Stimulated activated CD8-positive, alpha-beta memory T cell treated with anti-CD3 and anti-CD28 coated beads, Interleukin-12 subunit alpha, Interleukin-12 subunit beta, amount 100 ng/mL, for 4 hours (primary cell): ENCODE data around the gene RELT.

Source experiments
- DNase-seq: peaks from one replicate; pipeline ENCODE4 v3.0.0-alpha.2; 2020; ENCODE audit warnings: low read depth

The RELT gene, protein sequence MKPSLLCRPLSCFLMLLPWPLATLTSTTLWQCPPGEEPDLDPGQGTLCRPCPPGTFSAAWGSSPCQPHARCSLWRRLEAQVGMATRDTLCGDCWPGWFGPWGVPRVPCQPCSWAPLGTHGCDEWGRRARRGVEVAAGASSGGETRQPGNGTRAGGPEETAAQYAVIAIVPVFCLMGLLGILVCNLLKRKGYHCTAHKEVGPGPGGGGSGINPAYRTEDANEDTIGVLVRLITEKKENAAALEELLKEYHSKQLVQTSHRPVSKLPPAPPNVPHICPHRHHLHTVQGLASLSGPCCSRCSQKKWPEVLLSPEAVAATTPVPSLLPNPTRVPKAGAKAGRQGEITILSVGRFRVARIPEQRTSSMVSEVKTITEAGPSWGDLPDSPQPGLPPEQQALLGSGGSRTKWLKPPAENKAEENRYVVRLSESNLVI

DNA sequence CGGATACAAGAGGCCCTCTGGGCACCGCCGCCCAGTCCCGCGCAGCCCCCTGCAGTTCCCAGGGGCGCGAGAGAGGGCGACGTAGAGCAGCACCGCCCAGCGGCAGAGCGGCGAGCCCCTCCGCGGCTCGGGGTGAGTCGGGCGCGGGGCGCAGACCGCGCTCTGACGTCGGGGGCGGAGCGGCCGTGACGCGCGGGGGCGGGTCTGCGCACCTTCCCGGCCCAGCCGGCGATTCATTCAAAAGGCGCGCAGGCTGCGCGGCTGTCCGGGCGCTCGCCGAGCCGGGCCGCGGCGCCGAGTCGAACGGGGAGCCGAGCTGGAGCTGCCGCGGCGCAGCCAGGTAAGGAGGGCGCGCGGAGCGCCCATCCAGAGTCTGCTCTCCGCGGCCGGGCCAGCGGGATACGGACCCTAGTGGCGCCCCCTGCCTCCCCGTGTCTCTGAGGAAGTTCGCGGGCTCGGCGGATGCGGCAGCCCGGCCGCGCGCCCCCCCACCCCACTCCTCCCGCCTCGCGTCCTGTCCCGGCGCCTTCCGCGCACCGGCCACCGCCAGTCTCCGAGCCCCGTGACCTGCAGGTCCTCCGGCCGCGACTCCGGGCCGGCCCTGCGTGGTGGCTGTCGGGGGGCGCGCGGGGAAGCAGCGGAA, at the start of gene RELT:
TSS of gene RELT (plus strand) at position 240 of the 643 bp plus-strand sequence. CDS start 12,738 bp downstream, outside the sequence.
- DNase-seq: peak; percentile 92

DNA sequence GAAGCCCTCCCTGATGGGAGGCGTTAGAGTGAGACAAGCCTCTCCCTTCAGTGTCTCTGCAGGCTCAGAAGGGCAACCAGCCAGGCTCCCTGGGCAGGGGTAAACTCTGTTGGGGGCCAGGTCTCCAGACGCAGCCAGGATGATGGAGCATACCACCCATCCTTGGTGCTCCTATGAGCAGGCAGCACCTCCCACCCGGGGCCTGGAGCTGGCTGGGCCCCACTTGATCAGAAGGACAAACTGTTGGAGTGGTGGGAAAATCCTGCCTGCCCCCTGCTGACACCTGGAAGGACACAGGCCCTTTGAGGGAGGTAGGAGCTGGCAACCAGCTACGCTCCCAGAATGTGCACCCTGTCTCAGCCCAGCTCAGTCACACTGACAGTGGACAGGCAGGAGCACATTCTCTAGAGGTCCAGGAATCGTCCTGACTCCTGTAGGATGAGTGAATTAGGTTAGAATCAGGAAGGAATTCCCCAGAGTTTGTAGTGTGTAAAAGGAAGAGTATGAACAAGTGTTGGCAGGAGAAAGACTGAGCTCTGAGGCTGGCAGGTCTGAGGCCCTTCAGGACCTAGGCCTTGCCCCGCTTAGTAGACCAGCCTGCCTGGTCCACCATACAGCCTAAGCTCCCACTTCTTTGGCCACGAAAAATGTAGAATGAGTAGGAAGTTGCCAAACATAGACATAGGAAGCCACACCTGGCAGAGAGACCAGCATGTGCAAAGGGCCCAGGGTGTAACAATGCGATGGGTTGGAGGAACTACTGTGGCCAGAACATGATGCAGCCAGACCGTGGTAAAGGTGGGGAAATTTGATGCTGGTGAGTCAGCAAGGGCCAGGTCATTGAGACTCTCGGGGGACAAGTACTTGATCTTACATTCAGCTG, 49.0 kb upstream of the RELT start:
- no peak for DNase-seq

DNA sequence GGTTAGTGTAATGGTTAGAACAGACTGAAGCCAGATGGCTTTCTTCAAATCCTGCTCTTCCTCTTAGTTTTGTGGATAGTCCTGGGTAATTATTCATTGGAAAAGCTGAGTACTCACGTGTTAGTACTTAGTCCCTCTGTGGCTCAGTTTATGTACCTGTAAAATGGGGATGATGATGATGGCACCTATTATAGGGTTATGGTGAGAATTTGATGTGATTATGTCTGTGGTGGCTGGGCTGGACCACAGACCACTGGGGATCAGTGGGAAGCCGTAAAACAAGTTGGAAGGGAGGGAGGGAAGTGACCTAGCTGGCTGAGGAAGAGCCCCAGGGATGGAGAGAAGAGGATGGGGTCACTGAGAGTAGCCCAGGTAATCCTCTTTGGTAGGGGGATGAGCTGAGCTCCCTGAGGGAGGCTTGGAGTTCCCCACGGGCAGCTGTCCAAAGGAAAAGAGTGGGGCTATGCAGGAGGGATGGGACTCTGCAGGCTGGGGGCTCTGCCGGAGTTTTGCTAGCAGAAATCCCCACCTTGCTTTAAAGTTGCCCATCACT, 48.3 kb upstream of the RELT start:
- no peak for DNase-seq

DNA sequence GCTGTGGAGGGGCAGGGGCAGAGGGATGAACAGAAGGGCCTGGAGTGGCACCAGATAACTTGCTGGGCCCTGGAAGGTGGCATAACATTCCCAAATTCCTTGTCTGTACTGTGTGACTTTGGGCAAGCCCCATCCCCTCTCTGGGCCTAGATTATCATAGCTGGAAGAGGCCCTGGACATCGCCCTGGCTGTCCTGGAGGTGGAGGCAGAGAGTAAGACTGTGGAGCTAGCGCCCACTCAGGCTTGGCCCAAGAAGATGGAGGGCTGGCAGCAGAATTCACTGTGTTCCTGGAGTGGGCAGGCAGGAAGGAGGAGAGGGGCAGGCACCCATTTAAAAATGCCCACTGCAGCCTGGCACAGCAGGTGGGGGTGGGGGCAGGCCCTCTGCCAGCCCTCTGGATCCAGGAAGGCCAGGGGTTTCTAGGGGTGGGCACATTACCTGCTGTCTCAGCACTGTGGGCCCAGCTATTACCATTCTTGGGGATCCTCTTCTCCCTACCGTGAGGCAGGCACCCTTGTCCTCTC, 45.6 kb upstream of the RELT start:
- DNase-seq: no peak

DNA sequence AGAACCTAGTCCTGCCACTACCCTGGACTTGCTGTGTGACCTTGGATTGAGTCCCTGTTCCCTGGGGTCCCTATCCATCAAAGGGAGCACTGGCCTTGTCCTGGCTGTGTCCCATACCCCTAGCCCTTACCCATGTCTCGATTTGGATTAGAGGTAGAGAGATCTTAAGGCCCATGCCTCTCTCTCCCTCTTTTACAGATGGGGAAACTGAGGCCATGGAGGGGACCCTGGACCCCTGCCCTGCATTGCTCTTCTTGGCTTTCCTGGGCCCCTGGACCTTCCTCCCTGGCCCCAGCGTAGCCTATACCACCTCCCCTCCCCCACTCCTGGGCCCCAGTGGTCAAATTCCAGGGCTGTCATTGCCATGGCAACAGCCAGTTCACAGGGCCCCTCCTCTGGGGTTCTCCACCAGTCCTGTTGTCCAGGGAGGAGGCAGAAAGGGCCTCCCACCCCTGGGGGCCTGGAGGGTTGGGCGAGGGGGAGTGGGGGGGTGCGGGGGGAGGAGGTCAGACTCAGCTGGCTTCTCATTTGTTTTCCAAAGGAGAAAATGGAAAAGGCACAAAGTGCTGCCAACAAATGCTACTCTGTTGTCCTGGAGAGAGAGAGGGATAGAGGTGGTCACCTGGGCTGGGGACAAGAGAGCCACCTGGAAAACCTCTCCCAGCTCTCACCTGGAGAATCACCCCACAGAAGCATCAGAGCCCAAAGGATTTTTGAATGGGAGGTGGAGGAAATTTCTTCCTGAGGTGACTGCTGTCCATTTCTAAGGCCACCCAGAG, 44.9 kb upstream of the RELT start:
- no peak for DNase-seq

DNA sequence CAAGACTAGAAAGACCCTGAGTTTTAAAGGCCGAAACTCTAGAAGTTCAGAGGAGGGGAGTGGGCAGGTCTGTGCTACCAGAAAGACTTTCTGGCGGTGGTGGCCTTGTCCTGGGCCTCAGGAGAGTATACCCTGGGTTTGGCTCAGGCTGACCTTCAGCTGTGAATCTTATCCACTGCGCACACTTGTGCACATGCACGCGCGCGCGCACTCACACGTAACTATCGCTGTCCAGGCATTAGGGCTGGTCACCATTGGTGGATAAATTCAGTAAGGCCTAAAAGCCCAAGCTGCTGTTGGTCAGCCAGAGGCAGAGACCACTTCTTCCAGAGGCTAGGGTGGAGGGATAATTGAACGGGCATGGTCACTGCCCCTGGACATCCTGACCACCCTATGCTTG, 43.0 kb upstream of the RELT start:
- DNase-seq: no peak

DNA sequence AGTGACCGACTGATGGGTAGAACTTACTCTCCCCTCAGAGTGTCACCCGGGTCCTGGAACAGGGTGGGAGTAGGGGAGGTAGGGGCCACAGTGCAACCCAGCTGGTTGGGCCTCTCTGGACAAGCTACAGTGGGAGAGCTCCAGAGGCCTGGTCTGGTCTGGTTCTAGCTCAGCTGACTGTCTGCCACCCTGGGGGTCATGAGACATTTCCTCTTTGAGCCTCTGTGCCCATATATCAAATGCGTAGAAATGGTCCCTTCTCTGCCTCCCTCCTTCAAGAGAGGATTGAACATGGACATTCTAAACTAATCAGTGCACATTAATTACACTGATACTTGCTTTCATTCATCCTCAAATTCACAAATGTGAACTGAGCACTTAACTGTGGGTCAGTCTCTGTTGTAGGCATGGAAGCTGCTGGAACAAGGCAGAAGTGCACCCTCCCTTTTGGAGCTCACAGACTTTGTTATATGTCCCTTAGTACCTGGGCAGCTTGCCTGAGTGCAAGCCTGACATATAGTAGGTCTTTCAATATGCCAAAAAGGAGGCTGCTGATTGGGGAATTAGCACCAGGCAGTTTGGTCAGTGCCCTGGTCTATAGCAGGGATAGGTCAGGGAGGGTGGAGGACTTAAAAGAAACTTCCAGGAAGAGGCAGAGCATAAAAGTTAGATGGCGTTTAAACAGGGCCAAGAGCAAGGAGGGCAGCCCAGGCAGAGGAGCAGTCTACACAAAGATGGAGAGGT, 42.4 kb upstream of the RELT start:
- DNase-seq: no peak

DNA sequence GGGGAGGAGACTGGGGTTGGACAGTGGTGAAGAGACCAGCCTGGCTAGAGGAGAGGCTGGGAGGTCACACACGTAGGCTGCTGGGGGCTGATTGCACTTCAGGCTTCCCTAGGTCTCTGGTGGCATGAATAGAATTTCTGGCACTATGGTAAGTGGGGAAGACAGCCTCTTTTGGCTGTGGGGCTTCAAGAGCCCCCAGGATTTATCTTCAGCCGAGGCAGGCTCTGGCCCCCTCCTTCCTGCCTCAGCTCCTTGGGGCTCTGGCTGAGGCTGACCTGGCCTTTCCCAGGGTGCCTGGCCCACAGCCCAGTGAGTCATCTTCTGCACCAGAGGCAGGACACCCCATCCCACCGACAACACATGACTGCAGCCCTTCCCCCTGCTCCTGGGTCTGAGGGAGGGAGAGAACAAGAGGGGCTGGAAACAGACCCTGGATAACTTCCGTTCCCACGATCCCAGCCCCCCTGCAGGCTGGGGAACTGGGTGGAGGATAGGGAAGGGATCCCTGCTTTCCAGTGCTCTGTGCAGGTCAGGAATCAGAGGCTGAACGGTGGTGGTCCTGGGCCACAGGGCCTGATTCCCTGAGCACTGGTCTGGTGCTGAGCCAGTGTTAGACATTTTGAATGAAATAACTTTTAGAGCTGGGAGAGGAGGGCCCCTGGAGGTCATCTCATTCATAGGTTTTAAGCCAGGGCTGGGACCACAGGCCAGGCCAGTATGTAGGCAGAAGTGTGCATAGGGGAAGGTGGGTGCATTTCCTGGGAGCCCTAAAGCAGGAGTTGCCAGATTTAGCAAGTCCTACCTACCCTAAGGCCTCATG, 41.6 kb upstream of the RELT start:
- no peak for DNase-seq

DNA sequence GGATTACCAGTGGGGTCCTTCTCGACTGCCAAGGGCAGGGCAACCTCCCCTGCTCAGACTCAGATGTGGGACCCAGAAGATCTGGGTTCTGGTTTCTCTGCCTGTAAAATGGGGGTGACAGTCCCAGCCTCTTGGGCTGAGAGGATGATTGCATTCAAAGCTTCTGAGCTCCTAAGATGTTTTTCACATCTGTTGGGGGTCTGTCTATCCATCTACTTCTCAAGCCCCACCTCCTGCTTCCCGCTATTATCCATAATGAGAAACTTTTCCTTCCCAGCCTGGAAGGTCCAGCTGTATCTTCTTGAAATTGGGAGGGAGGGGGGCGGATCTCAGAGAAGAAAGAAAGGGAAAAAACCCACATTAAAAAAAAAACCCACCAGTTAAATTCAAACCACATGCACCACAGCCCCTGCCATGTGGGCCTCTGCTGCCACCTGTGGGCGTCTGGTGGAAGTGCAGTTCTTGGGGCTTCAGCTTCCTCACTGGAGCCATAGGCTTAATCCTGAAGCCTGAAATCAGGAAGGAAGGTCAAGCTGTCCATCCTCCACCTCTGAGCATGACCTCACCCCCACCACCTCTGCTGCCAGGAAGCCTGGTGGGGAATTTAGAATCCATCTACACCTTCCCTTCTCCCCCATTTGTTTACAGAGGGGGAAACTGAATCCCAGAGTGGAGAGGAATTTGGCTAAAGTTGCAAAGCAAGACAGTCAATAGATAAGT, 40.8 kb upstream of the RELT start:
- DNase-seq: peak; percentile 59

DNA sequence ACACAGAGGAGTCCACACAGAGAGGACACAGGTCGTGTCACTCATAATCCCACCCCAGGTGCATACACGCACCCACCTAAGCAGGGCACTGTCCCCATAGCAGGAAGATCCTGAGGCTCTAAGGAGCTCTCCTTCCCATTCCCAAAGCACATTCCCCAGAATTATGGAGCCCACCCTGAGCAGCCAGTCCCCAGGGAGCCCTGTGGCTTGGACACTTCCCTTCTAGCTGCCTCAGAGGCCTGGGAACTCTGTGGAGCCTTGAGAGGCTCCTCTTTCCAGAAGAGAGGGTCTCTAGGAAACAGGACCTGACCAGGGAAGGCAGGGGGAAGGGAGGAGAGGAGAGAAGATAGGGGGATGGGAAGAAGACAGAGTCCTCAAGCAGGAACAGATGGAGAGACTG, 38.4 kb upstream of the RELT start:
- DNase-seq: no peak

DNA sequence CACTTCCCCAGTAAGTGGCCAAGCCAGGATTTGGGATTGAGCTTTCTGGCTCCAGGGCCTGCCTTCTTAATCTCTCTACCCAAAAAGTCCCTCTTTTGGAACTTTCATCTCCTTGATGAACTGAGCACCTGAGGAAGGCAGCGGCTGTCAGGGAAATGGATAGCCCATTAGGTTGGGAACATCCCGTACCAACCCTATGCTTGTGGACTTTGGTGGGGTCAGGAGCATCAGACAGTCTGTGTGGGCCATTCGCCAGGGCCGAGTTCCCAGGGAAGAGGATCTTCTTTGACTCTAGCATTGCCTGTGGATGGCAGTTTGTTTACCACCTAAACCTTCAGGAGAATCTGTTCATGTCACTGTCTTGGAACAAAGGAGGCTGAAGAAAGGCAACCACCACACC, 37.9 kb upstream of the RELT start:
- no peak for DNase-seq

DNA sequence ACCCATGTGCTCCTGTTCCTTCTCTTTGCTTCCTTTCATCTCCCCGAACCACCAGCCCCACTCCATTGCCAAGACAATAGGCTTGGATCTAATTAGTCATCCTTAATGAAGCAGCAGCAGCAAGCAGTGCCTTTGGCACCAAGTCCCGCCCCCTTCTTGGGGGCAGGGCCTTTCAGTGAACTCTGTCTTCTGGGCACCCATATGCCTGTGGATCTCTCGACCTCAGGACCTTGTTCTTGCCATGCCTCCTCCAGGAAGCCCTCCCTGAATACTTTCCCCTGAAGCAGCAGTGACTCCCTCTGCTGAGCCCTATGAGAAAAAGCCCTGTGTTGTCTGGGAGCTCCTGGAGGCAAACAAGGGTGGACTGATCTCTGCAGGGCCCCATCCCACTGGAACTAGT, 36.0 kb upstream of the RELT start:
- no peak for DNase-seq

DNA sequence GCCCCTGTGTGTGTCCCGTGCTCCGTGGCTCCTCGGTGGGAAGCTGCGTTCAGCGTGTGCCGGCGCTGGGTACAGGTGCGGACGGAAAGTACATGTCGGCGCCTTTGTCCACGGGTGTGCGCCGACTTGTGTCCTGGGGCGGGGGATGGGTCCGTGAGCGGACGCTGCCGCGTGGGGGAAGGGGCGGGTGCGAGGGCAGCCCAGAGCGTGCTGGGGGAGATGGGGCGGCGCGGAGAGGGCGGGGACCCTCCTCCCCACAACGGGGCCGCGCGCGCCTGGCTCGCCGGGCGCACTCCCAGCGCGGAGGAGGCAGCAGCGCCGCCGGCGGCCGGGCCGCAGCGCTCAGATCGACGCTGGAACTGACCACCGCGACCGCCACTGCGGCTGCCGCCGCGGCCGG, 33.6 kb upstream of the RELT start:
- no peak for DNase-seq

DNA sequence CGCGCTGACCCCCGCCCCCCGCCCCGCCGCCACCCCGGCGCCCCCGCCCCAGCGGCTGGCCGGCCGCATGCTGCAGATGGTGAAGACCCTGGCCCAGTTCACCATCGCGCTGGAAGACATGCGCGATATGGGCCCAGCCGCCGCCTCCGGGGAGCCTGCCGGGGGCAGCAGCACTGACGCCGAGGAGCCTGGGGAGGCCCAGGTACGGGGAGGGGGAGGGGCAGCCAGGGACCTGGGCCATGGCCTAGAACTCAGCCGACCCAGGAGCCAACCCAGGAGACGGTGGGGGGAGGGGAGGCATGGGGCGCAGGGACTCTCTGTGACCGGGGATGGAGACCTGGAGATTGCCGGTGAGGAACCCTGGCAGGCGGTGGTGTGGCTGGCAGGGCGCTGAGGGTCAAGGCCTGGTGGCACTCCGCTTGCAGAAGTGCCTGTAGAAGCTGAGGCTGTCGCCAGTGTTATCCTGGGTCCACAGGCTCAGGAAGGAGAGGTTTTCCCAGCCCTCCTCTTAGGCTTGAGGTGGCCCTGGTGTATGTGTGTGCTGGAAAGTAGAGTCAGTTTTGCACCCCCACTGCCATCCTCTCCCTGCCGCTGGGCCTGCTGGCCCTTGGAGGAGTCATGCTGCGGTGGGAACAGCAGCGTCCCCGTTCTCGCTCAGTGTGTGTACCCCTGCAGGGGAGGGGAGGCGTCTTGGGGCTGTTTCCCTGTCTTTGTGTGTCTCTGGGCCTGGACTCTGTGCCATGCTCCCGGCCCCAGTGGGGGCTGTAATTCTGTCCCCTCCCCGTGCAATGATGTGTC, 32.9 kb upstream of the RELT start:
- DNase-seq: no peak

DNA sequence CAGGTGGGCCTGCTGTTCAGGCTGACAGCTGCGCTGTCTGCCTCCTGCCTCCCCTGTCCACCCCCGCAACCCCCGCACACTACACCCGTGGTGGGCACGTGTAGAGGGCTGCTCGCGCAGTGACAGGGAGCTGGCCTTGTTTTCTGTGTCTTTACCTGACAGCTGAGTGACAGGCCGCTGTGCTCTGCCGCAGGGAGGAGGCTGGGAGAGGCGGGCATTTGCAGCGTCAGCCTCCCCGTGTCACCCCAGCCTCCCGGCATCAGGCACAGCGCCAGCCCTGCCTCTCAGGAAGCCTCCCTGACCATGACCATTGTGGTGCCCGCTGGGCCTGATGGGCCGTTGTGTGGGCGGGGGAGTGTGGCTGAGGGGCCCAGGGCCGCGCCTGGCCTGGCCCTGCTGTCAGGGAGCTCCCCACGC, 32.0 kb upstream of the RELT start:
- DNase-seq: no peak

DNA sequence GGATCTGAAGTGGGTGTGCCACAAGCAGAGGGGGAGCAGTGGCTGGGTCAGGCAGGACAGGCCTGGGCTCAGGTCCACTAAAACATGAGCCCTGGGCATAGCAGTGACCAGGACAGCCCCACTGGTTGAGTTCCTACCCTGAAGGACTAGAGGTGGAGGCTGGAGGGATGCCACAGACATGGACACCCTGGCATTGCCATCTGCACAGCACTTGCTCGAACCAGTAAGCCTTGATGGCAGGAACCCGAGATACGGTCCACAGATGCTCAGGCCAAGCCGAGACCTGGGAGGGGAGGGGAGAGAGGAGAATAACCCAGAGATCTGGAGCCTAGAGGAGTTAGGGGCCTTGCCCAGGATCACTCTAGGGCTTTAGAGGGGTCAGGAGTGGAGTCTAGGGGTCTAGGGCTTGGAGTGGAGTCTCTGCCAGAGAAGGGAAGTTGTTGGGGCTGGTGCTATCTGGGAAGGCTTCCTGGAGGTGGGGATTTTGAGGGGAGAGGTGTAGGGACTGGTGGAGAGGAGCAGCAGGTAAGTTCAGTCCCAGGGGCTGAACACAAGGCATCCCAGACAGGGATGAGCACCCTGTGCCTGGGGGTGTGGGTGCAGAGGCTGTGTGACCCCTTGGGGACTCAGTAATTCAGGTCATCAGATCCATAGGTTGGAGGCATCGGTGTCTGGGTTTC, 30.6 kb upstream of the RELT start:
- no peak for DNase-seq

DNA sequence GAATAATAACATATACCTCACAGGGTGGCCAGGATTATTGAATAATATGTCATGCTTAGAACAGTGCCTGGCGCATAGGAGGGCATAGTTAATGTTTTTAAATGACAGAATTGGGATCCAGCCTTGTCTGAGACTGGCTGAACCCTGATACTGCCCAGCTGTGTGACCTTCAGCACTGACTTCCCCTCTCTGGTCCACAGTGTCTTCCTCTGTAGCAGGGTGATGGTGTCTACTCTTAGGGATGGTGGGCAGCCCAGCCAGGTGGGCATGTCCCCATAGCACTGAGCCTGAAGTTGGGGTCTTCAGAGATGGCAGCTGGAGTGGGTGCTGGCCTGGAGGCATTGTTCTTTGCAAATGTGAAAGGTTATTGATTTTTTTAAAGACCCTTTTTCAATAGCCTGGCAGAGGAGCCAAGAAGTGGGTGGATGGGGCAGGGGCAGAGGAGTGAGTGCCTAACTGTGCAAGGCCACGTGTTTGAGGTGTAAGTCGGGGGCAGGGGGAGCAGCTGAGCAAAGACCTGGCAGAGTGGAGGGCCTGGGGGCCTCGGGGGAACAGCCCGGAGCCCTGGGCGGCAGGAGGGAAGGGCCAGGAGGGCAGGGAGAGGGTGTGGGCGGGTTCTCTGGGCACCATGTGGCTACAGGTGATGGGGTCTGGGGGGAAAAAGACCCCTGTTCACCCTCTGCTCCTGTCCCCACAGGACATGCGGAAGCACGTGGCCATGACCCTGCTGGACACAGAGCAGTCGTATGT, 29.8 kb upstream of the RELT start:
- DNase-seq: no peak
